ENCODE data around the gene RAB40B. TPM values are rescaled to one million over a fixed set of nuclear protein-coding genes. Genes with fewer than 3 reads are reported as not detected.
"Not testable (repeated sequence)": the region's sequence is repeated elsewhere in the genome, so short reads cannot be mapped to it uniquely, and the experiment has no call there.

The RAB40B gene, protein sequence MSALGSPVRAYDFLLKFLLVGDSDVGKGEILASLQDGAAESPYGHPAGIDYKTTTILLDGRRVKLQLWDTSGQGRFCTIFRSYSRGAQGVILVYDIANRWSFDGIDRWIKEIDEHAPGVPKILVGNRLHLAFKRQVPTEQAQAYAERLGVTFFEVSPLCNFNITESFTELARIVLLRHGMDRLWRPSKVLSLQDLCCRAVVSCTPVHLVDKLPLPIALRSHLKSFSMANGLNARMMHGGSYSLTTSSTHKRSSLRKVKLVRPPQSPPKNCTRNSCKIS
- total RNA-seq = 21.3 TPM
- long read RNA-seq, transcript RAB40B-206 (6 exons, 3,859 nt) = major isoform, 23 of 37 reads
- long read RNA-seq, partial matches to known transcripts = 5 of 37 reads
- long read RNA-seq, other reads (novel, unspliced or antisense) = 4 of 37 reads

- ATAC-seq (peak; percentile 99), DNase-seq (peak; percentile 99)
- intact Hi-C loops (cut with micrococcal nuclease) = no loop called here
Observed at GRCh38 chr17:82698065-82698973, at the start of gene RAB40B. Gene RAB40B, minus strand, starts transcription at chr17:82698698. Its CDS starts 102 bp downstream, at chr17:82698596.

DNA sequence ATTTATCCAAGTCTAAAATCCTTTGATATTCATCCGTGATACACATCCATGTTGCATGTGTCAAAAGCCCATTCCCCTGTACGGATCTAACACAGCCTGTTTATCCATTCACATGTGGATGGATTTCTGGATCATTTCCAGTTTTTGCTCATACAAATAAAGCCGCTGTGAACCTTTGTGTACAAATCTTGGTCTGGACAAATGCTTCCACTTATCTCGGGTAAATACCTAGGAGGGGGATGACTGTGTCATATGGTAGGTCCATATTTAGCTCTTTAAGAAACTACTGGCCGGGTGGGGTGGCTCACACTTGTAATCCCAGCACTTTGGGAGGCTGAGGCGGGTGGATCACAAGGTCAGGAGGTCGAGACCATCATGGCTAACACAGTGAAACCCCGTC is 47.0 kb upstream of the RAB40B start:
- ATAC-seq = no peak
- intact Hi-C loops (cut with micrococcal nuclease) = no loop called here
- DNase-seq = no peak

DNA sequence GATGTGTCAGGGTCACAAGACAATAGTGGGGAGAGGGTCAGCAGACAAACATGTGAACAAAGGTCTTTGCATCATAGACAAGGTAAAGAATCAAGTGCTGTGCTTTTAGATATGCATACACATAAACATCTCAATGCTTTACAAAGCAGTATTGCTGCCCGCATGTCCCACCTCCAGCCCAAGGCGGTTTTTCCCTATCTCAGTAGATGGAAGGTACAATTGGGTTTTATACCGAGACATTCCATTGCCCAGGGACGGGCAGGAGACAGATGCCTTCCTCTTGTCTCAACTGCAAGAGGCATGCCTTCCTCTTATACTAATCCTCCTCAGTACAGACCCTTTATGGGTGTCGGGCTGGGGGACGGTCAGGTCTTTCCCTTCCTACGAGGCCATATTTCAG is 46.2 kb upstream of the RAB40B start:
- ATAC-seq; DNase-seq; intact Hi-C loops (cut with micrococcal nuclease): not testable (repeated sequence)

- intact Hi-C loops (cut with micrococcal nuclease) = no loop called here
- no peak for DNase-seq
- peak; percentile 13 for ATAC-seq
Observed at GRCh38 chr17:82743344-82744219, 45.1 kb upstream of the RAB40B start.

- intact Hi-C loops (cut with micrococcal nuclease) = no loop called here
- ATAC-seq (no peak), DNase-seq (no peak)
Observed at GRCh38 chr17:82740906-82741759, 42.6 kb upstream of the RAB40B start.

DNA sequence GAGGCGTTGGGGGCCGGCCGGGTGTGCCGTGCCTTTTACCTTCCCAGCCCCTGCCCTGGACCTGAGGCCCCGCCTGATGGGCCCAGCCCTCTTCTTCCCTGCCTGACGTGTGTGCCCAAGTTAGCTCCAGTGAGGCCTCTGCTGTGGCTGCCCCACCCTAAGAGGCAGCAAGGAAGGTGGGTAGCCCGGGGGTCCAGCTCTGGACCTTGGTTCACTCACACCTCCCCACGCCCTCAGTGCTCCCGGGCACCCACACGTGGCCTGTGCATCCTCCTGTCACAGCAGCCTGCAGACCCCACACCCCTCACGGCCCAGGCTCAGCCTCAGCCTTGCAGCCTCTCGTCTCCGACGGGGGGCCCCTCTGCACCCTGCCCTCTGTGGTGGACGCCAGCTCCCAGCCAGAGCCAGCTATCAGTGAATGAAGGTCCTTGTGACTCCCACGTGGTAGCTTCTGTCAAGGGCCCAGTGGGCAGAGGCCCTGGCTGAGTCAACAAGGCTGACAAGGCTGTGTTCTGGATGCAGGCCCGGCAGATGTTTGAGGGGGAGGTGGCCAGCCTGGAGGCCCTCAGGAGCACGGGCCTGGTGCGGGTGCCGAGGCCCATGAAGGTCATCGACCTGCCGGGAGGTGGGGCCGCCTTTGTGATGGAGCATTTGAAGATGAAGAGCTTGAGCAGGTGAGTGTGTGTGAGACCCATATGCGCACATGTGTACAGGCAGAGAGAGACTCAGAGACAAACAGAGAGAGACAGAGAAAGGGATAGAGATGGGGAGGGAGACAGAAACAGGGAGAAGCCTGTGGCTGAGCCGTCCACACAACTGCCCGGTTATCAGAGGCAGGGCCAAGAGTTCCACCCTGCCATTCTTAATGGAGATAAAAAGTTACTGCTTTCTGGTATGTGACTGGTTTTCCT is 39.7 kb upstream of the RAB40B start:
- intact Hi-C loops (cut with micrococcal nuclease) = no loop called here
- DNase-seq = peak; percentile 89
- peak; percentile 89 for ATAC-seq

DNA sequence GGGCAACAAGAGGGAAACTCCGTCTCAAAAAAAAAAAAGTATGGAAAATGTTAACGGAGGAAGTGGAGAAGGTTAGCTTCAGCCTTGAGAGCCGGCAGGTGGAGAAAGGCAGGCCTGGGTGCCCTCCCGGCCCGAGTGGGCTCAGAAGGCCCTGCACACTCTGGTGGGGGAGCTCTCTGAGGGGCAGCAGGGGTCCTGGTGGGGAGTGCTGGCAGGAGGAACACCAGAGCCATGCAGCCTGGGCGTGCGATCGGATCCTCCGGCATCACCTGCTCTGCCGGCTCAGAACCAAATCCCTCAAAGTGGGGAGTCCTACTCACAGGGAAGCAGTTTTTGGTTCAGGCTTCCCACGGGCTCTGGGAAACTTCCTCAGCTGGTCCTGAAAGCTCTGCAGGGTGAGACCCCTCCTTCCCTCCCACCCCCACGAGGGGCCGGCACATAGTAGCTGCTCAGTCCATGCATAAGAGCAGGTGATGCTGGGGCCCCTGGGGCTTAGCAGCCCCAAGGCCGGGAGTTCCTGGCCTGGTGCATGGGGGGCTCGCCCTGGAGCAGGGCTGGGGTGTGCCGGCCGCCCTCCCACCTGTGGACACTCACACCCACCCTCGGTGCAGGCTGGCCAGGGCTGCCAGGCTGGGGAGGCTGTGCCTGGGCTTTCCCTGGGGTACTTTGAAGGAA is 38.1 kb upstream of the RAB40B start:
- intact Hi-C loops (cut with micrococcal nuclease) = no loop called here
- no peak for ATAC-seq
- DNase-seq = no peak

DNA sequence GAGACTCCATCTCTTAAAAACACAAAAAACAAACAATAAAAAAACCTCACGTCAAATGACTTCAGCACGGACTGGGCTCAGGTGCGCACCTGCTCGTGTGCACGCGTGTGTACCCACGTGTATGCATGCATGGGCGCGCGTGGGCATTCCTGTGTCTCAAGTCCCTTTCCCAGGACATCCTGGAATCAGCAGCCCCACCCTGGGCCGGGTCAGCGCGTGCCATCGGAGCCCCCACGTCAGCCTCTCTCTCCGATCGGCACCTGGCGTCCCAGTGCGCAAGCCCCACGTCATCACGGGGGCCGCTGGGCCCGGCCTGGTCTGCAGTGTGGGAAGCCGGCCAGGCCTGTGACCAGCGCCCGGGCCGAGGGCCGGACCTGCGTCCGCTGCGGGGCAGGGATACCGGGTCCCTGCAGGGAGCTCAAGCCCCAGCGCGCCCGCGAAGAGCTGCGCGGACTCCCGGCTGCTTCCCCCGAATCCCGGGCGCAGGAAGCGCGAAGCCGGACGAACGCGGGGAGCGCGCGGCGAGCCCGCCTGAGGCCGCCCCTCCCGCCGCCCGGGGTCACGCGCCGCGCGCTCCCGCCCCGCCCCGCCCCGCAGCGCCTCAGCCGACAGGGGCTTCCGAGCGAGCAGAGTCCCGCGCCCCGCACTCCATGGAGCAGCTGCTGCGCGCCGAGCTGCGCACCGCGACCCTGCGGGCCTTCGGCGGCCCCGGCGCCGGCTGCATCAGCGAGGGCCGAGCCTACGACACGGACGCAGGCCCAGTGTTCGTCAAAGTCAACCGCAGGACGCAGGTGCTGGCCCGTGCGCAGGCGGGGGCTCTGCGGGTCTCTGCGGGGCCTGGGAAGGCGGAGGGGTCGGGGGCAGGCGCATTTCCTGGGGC is 36.7 kb upstream of the RAB40B start, which contains the start of gene FN3K:
Gene FN3K (plus strand): TSS at position 629 of the 880 bp plus-strand sequence. CDS start 22 bp downstream, at position 651.
- DNase-seq (peak; percentile 84), ATAC-seq (peak; percentile 72)
- intact Hi-C loops (cut with micrococcal nuclease) = no loop called here

DNA sequence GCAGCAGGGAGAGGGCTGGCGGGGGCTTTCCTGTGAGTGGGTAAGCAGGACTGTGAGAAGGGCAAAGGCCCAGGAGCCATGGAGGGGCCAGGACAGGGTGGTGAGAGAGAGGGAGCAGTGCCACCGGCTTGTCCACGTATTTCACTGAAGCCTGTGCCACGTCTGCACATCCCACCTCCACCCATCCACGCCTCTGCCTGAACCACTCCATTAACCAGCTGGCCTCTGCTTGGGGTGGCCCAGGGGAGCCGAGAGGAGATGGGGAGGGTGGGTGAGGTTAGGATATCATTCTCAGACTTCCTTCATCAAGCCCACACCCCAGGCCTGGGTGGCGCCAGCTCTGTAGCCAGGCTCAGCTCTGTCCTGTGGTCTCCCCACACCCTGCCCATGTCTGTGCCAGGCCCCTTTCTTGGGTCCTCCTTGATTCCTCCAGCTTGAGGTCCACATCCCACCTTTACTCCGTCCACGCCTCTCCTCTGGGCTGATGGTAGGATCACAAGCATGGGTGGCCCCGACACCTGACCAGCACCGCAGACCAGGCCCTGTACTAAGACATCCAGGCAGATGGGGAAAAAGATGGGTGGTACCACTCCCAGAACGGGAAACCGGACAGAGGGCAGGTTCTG is 33.7 kb upstream of the RAB40B start:
- no peak for ATAC-seq
- intact Hi-C loops (cut with micrococcal nuclease) = no loop called here
- DNase-seq = no peak

DNA sequence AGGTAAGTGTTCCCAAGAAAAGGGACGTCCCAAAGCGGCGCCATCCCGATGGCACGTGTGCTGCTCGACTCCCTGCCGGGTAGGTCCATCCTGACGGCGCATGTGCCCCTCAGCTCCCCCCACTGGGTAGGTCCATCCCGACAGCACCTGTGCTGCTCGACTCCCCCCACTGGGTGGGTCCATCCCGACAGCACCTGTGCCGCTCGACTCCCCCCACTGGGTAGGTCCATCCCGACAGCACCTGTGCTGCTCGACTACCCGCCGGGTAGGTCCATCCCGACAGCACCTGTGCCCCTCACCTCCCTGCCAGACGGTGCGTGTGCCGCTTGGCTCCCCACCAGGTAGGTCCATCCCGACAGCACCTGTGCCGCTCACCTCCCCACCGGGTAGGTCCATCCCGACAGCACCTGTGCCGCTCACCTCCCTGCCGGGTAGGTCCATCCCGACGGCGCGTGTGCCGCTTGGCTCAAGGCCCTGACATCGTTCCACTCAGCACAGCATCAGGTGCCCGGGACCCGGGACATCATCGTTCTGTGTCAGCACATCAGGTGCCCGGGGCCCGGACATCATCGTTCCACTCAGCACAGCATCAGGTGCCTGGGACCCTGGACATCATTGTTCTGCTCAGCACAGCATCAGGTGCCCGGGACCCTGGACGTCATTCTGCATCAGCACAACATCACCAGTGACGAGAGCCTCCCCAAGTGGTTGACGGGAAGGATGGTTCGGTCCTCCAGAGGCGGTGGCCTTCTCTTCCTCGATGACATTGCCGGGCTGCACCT is 31.2 kb upstream of the RAB40B start:
- ATAC-seq (no peak), DNase-seq (no peak)
- intact Hi-C loops (cut with micrococcal nuclease) = no loop called here

- DNase-seq (no peak), ATAC-seq (no peak)
- intact Hi-C loops (cut with micrococcal nuclease) = no loop called here
Observed at GRCh38 chr17:82726427-82726826, 27.9 kb upstream of the RAB40B start.

GRCh38 chr17:82723169-82723807 is 24.8 kb upstream of the RAB40B start:
- intact Hi-C loops (cut with micrococcal nuclease) = no loop called here
- no peak for DNase-seq
- ATAC-seq = no peak

- intact Hi-C loops (cut with micrococcal nuclease) = no loop called here
- DNase-seq (no peak), ATAC-seq (no peak)
Observed at GRCh38 chr17:82722341-82723013, 24.0 kb upstream of the RAB40B start.

DNA sequence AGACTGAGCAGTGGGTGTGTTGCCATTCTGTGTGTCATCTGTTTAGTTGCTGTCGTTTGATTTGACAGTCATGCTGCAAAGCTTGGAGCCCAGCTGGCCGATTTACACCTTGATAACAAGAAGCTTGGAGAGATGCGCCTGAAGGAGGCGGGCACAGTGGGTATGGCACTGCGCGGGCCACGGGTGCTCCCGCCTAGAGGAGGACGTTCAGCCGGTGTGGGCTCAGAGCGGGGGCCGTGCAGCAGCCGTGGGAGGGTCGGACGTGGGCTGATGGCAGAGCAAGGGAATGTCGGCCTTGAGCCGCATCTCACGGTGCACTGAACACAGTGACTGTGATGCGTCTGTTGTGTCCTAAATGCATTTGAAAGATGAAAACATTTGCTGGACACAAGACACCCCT is 21.7 kb upstream of the RAB40B start:
- ATAC-seq (no peak), DNase-seq (no peak)
- intact Hi-C loops (cut with micrococcal nuclease) = no loop called here
